ENCODE results near the gene C4orf54.

C4orf54 gene

GRCh38 chr4:99615170-99615820 lies 42.3 kb downstream of the C4orf54 start:
- no peak for DNase-seq

GRCh38 chr4:99614491-99614890 lies 43.1 kb downstream of the C4orf54 start:
- no peak for DNase-seq

GRCh38 chr4:99612704-99613103 lies 44.9 kb downstream of the C4orf54 start:
- no peak for DNase-seq

DNA sequence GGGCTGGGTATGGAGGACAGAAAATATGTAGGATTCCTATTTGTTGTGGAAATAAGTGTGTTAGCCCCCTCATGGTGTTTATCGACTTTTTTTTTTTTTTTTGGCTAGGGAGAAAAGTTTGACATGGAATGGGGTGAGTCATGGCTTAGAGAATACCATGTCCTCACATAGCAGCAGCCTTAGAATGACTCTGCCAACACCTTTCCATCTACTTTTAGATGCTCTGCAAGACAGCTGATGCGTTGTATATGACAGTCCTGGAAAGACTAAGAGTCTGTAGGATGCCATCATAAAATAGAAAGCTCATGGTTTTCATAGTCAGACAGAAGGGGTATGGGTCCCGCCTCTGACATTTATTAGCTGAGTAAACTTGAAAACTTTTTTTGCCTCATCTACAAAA lies 45.3 kb downstream of the C4orf54 start:
- DNase-seq = no peak

- DNase-seq = no peak
These were observed 46.9 kb downstream of the C4orf54 start for GRCh38 chr4:99610605-99611175.

- no peak for DNase-seq
These were observed 49.2 kb downstream of the C4orf54 start for GRCh38 chr4:99608417-99608816.

All from GF-D8 (cell line).